HG03378 (cell line): ENCODE measurements around the gene RIPOR3.
"Not testable (repeated sequence)": the region's sequence is repeated elsewhere in the genome, so short reads cannot be mapped to it uniquely, and the experiment has no call there.

Source experiments
- ATAC-seq: cut with Tn5 transposase; IDR thresholded peaks from one replicate; pipeline ENCODE4 v1.9.1; 2021; ENCODE audit warnings: mild to moderate bottlenecking, moderate library complexity; ENCODE audit not compliant: unreplicated experiment

RIPOR3 gene

GRCh38 chr20:50724112-50724725 is 32.9 kb upstream of the RIPOR3 start:
- ATAC-seq = no peak

GRCh38 chr20:50723672-50724071 is 32.3 kb upstream of the RIPOR3 start:
- no peak for ATAC-seq

GRCh38 chr20:50722424-50723155 is 31.2 kb upstream of the RIPOR3 start:
- ATAC-seq = no peak

GRCh38 chr20:50721881-50722281 is 30.5 kb upstream of the RIPOR3 start:
- ATAC-seq = no peak

GRCh38 chr20:50720582-50720981 is 29.2 kb upstream of the RIPOR3 start:
- ATAC-seq = no peak

GRCh38 chr20:50720026-50720425 is 28.7 kb upstream of the RIPOR3 start:
- ATAC-seq = no peak

GRCh38 chr20:50719328-50719727 is 28.0 kb upstream of the RIPOR3 start:
- no peak for ATAC-seq

- ATAC-seq = no peak
Measured at GRCh38 chr20:50717974-50718761, 26.8 kb upstream of the RIPOR3 start.

GRCh38 chr20:50717312-50717711 is 26.0 kb upstream of the RIPOR3 start:
- no peak for ATAC-seq

- no peak for ATAC-seq
Measured at GRCh38 chr20:50716518-50716917, 25.2 kb upstream of the RIPOR3 start.

GRCh38 chr20:50715694-50716093 is 24.4 kb upstream of the RIPOR3 start:
- ATAC-seq = no peak

- ATAC-seq = not testable (repeated sequence)
Measured at GRCh38 chr20:50714426-50714825, 23.1 kb upstream of the RIPOR3 start.

GRCh38 chr20:50713657-50714101 is 22.3 kb upstream of the RIPOR3 start:
- no peak for ATAC-seq

GRCh38 chr20:50712771-50713656 is 21.7 kb upstream of the RIPOR3 start:
- ATAC-seq = no peak

- ATAC-seq = no peak
Measured at GRCh38 chr20:50711113-50711825, 19.9 kb upstream of the RIPOR3 start.

GRCh38 chr20:50710492-50711063 is 19.2 kb upstream of the RIPOR3 start:
- no peak for ATAC-seq

GRCh38 chr20:50709636-50709973 is 18.3 kb upstream of the RIPOR3 start:
- no peak for ATAC-seq

- no peak for ATAC-seq
Measured at GRCh38 chr20:50708845-50709635, 17.7 kb upstream of the RIPOR3 start.

GRCh38 chr20:50704971-50705370 is 13.6 kb upstream of the RIPOR3 start:
- no peak for ATAC-seq
